ENCODE measurements around the gene EMP2.
A peak's percentile ranks its signal among the peaks of the same experiment; 100 is the strongest.

DNA sequence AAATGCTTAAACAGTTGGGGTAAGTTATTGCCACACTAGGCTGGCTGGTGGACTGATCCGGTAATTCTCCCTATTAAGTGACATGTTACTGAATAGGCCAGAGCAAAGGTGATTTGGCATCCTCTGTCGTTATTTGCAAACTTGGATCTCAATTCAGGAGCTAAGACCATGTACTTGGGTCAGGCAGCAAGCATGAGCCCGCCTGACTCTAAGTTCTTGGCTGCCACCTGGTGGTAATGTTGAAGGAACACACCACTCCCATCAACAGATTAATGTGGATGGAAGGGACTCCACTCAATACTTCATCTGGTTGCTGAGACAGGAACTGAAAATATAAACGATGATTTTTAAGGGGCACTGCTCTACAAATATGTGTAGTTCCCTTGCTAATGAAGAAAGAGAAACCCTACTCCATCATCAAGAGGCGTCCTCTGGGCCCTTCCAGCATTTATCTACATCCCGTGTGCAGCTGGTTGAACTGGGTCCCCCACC, 70.8 kb downstream of the EMP2 start:
- TF ChIP-seq, protein P1, sequence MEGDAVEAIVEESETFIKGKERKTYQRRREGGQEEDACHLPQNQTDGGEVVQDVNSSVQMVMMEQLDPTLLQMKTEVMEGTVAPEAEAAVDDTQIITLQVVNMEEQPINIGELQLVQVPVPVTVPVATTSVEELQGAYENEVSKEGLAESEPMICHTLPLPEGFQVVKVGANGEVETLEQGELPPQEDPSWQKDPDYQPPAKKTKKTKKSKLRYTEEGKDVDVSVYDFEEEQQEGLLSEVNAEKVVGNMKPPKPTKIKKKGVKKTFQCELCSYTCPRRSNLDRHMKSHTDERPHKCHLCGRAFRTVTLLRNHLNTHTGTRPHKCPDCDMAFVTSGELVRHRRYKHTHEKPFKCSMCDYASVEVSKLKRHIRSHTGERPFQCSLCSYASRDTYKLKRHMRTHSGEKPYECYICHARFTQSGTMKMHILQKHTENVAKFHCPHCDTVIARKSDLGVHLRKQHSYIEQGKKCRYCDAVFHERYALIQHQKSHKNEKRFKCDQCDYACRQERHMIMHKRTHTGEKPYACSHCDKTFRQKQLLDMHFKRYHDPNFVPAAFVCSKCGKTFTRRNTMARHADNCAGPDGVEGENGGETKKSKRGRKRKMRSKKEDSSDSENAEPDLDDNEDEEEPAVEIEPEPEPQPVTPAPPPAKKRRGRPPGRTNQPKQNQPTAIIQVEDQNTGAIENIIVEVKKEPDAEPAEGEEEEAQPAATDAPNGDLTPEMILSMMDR (IDR thresholded peaks at IDR 0.05) = peak; percentile 62 to 92 (median 88)
- TF ChIP-seq POLR2A (IDR thresholded peaks at IDR 0.05) = no peak

Data from adrenal gland (tissue), 5 donors.